ENCODE data around the gene BBS9.
"Not testable (repeated sequence)": the region's sequence is repeated elsewhere in the genome, so short reads cannot be mapped to it uniquely, and the experiment has no call there.

Gene BBS9

GRCh38 chr7:33201821-33202220, 72.5 kb downstream of the BBS9 start:
- no peak for DNase-seq

- DNase-seq = no peak
These were observed 81.6 kb downstream of the BBS9 start for GRCh38 chr7:33210958-33211357.

DNA sequence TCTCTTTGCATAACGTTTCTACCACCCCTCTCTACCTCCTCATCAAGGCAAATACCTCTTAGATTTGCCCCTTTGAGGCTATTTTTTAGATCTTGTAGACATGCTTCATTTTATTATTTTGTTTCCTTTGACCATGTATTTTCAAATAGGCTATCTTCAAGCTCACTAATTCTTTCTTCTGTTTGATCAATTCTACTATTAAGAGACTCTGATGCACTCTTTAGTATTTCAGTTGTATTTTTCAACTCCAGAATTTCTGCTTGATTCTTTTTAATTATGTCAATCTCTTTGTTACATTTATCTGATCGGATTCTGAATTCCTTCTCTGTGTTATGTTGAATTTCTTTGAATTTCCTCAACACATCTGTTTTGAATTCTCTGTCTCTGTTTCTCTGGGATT, 82.8 kb downstream of the BBS9 start:
- no peak for DNase-seq

- no peak for DNase-seq
These were observed 86.6 kb downstream of the BBS9 start for GRCh38 chr7:33215992-33216391.

- no peak for DNase-seq
These were observed 88.2 kb downstream of the BBS9 start for GRCh38 chr7:33217595-33217994.

GRCh38 chr7:33218841-33219535, 89.6 kb downstream of the BBS9 start:
- DNase-seq = not testable (repeated sequence)

DNA sequence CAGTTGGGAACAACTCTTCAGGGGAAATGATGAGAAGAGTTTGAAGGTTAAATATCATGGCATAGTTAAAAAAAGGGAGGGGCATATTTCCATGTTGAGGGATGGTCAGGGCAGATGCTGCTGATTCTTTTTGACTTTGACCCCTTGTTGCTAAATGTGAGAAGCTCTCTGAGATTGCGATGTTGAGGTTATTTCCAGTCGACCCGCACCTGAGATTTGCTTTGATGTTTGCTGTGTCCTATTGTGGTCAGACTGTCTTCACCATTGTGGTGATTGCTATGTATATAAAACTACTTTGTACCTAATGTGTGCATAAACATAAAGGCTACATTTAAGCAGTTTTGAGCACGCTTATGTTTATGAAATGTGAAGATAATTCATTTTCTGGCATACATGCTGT, 90.9 kb downstream of the BBS9 start:
- DNase-seq = no peak

DNA sequence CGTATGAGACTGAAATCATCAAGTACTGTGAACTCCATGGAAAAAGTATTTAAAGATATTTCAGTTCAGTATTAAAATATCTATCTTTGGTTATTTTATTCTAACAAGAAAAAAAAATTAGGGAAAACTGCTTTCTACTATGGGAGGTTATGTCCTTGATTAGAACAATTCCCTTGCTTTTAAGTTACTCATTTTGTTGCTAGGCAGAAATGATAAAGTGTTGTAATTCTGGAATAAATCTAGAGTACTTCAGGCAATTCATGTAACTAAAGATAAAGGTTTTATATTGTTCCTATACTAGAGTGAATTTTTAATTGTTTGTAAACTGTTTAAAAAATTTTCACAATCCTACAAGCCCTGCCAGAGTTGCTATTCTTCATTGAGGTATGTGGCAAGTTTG, 92.0 kb downstream of the BBS9 start:
- no peak for DNase-seq

GRCh38 chr7:33232632-33233145, 103.3 kb downstream of the BBS9 start:
- no peak for DNase-seq

- DNase-seq = no peak
These were observed 104.3 kb downstream of the BBS9 start for GRCh38 chr7:33233659-33234058.

DNA sequence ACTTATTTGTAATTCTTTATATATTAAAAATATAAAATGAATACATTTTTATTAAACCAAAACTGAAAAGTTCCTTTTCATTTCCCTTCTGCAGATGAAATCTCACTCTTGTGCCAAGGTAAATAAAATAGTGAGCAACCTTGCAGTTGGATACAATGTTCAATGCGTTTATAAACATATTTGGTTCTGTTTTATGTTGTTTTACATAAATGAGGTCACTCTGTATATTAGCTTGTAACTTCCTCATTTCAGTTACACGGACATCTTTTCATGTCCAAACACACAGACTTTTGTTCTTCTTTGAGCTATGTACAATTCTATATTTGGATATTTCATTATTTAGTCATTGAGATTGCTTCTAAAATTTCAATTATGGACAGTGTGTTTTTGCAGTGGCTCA, 107.7 kb downstream of the BBS9 start:
- DNase-seq = no peak

- DNase-seq = peak; percentile 25
These were observed 114.0 kb downstream of the BBS9 start for GRCh38 chr7:33243319-33243881.

GRCh38 chr7:33248671-33249070, 119.3 kb downstream of the BBS9 start:
- DNase-seq = no peak

DNA sequence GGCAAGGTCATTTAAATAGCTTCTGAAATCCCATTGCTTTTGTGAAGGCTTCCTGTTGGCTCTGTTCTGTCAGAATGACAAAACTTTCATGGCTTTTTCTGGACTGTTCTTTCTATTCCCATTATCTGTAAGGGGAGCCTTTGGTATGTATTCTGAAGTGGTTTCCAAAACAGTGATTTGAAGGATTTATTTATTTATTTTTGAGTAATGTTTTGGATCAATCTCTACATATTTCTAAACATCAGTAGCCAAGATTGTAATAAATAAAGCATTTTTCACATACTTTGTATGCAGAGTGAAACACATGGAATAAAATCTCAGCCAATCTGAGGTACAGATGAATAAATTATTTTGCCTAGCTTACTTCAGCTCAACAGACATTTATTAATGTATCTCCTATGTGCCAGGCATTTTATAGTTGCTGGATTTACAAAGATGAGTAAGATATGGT, 121.1 kb downstream of the BBS9 start:
- no peak for DNase-seq

- no peak for DNase-seq
These were observed 121.9 kb downstream of the BBS9 start for GRCh38 chr7:33251301-33251700.

- no peak for DNase-seq
These were observed 129.2 kb downstream of the BBS9 start for GRCh38 chr7:33258491-33258951.

GRCh38 chr7:33261585-33261984, 132.2 kb downstream of the BBS9 start:
- DNase-seq = peak; percentile 68

DNA sequence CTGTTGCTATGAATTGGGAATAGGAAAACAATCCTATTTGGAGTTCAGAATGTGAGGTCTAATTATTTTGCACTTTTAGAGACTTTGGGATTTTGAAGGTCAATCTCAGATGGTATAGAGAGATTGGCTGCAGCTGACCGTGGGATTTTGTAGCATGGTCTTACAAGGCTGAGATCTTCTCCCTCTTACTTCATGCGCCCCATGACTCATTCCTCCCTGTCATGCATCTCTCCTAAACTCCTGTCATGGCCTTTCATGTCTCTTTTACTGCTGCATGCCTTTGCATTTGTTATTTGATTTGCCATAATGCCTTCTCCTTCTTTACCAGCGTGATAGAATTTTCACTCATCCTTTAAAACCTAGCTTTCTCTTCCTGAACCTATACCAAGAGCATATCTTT, 133.1 kb downstream of the BBS9 start:
- no peak for DNase-seq

- DNase-seq = not testable (repeated sequence)
These were observed 142.5 kb downstream of the BBS9 start for GRCh38 chr7:33271839-33272371.

DNA sequence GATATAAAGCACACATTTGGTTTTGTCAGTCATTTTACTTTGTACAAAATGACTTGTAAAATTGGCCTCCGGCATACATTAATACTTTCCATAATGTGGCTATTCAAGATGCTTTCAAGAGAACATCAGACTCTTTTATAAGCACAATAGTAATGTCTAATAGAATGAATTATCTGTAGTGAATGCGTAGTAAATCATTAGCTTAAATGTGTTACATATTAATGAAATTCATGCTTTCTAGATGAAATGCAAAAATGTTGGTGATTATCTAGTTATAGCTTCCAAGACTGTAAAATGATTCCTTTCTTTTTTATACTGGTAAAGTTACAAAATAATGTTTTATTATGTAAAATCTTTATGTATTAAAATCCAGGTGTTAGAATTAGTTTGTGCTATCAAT, 144.0 kb downstream of the BBS9 start:
- DNase-seq = no peak

DNA sequence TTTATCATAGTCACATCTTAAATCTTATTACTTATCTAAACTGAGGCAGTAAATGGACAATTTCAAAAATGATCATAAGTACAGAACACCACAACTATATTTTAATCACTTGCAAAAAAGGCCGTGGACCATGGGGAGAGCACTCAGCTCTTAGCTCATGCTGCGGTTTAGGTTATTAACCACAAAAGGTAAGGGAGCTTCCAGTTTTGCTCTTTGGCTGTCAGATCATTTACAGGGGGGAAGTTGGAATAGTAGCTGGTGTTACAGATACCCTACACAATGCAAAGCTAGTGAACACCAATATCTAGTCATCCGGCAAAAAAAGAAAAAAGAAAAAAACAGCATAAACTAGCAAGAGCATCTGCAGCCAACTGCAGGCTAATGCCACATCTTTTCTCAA, 147.0 kb downstream of the BBS9 start:
- DNase-seq = no peak

DNA sequence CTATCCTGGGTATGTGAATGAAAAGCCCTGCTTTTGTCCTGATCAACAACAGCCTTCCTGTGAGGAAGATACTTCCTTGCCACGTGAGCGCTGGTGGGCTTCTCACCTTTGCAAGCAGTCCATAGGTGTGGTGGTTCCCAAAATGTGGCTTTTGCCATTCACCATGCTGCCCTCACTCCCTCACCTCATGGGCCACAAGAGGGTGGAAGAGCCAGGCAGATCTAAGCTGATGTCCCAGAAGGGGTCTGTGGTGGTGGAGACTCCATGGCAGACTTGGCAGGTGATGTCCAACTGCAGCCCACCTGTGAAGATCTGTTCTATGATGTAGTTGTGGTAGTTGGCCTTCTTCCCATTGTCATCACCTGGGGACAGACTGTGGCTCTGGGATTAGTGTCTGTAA, 147.4 kb downstream of the BBS9 start:
- no peak for DNase-seq

- no peak for DNase-seq
These were observed 148.7 kb downstream of the BBS9 start for GRCh38 chr7:33278095-33278494.

DNA sequence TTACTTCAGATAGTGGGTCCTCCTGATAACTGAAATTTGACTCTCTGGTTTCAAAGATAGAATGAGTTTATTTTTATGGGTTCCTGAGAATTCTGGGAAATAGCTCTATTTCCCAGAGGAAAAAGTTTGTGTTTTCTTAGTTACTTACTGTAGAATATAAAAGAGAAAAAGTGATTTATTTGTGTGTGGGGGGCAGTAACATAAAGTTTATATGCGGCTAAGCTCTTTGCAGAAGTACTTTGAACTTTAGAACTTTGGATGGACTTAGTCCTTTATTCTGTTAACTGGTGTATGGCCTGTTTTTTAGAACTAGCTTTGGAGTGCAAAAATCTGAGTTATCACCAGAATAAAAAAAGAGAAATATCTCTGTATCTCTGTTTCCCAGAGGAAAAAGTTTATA, 157.1 kb downstream of the BBS9 start:
- no peak for DNase-seq

All from activated CD4-positive, alpha-beta T cell treated with anti-CD3 and anti-CD28 coated beads, Interleukin-2, Interleukin-6, amounts not matched to agents 100 ng/mL and 50 ng/mL, durations not matched to agents 16 hours and 8 hours (primary cell).